NCI-H446 treated with DMSO at 0.1 percent for 48 hours (cell line): ENCODE data around the gene DLX4.

Experiments used
- DNase-seq: peaks from one replicate; lab custom pipeline; 2025; lab: John Stamatoyannopoulos, UW

Gene DLX4

GRCh38 chr17:49968405-49969133 is 421 bp upstream of the DLX4 start:
- DNase-seq: peak; percentile 39

GRCh38 chr17:49969795-49970389 is 902 bp downstream of the DLX4 start:
- DNase-seq: no peak

- DNase-seq: no peak
These were observed 1.5 kb downstream of the DLX4 start for GRCh38 chr17:49970498-49970897.

- DNase-seq: no peak
These were observed 2.3 kb downstream of the DLX4 start for GRCh38 chr17:49971199-49971847.

DNA sequence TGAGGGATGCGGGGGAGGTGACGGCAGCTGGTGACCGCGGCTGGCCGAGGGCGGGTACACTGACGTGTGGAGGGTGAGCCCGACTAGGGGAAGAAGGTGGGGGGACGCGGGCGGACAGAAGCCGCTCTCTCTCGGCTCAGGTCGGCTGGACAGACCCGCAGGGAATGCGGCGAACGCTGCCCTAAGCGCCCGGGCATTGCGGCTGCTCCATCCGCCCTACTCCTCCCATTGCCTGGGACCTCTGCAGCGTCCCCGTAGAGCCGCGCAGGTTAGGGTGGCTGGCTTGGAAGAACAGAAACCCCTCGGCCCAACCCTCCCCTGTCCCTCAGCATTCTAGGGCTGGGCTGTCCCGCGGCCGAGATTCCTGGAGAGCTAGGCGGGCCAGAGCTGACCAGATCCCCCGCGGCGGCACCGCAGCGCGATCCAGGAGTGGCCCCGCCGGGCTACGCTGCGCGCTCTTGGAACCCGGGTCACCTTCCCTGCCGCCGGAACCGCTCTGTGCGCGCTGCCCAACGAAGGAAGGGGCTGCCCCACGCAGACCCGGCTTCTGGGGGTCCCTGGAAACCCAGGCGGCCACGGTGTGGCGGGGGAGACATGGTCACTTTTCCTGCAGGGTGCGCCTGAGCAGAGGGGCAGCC is 3.0 kb downstream of the DLX4 start:
- no peak for DNase-seq

DNA sequence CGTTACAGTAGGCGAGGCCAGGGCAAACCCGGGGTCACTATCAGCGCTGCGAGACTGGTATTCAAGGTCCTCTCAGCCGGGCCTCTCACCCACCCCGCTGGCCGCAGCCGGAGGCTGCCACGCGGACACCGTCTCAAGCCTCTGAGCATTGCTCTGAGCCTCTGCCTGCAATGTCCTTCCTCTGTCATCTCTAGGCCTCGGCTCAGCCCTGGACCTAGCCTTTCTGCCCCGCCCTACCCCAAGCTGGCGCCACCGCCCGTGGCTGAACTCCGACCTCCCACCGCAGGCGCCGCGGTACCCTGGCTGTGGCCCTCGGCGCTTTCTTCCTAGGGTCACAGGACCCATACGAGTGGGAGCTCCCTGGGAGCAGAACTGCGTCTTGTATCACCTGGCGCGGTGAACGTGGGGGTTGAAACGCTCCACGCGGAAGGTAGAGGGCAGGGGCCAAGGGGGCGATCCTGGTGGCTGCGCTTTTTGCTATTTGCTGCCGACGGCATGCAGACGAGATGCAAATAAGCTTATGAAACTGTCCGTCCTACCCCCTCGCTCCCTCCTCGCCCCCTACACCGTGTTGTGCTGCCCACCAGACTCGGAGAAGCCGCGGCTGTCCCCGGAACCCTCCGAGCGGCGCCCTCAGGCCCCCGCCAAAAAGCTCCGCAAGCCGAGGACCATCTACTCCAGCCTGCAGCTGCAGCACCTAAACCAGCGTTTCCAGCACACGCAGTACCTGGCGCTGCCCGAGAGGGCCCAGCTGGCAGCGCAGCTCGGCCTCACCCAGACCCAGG is 3.7 kb downstream of the DLX4 start:
- DNase-seq: no peak

DNA sequence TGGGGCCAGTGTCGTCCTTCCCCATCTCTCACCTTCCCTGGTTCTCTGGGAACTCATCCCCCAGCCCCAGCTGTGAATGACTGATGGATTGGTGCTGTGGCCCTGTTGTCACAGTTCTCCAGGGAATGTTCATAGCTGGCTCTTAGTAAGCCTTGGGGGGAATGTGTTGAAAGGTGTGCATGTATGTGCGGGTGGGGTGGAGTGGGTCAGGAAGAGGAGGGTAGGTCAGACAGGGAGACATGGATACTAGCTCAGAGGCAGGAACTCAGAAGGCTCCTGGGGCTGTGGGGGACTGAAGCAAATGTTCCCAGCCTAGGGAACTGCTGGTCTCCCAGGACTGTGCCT is 4.3 kb downstream of the DLX4 start:
- no peak for DNase-seq

- DNase-seq: no peak
These were observed 6.5 kb downstream of the DLX4 start for GRCh38 chr17:49975531-49975930.

GRCh38 chr17:49976163-49976827 is 7.3 kb downstream of the DLX4 start:
- DNase-seq: no peak

DNA sequence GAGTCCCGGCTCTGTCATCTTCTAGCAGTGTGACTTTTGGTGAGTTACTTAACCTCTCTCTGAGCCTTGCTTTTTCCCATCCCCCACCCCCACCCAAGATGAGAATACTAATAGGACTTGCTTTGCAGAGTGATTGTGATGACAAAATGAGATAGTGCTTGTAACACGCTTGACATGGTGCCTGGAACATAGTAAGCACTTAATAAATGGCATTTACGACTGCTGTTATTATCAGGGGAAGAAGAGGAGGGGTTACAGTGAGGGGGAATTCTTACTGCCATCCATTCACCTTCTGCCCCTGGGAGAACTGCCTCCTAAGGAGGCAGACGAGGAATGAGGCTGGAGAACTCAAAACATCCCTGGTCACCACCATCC is 7.8 kb downstream of the DLX4 start:
- no peak for DNase-seq

DNA sequence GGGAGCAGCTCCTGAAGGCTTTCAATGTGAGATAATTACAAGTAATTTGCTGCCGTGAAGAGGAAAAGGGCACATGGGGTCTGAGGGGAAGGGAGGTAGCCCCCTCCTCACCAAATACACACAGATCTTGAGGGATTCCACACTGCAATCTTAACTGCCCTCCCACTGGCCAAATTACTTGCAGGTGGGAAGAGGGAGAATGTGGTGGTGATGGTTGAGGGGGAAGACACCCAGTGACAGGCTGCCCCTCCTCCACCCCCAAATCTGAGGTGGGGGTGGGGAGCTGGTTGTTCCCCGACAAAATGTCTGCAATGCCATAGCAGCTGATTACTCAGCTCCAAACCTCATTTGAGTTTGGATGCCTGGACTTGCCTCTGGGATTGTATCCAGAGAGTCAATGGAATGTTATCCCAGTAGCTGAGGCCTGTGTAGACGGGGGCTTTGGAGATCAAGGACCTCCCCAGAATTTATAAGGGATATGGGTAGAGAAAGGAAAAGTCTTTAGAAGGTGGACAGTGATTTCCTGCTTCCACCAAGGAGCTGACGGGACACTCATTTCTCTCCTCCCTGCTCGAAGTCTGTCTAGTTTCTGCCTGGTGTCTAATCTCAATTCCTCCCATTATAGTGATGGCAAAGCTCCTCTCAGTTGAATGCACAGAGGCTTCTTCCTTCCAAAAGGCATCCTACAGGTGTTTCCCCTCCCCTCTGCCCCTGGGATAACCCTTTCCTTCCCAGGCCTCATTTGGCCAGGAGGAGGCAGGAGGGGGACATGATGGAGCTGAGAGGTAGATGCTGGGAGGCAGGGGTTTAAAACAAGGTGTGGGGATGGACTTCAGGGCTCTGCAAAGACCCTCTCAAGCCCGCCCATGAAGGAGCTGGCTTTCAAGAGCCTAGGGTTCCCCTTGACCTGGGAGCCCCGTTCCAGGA is 8.7 kb downstream of the DLX4 start:
- DNase-seq: no peak

DNA sequence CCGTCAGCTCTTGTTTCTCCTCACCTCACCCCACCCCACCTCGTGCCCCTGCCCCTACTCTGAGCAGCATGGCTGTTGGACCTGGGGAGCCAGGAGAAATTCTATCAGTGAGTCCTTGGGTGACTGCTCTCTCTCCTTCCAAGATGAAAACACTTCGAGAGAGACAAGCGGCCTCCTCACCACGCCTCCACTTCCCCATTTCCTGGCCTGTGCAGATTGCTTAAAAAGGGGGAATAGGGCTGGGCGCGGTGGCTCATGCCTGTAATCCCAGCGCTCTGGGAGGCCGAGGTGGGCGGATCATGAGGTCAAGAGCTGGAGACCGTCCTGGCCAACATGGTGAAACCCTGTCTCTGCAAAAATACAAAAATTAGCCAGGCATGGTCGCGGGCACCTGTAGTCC is 9.5 kb downstream of the DLX4 start:
- no peak for DNase-seq

GRCh38 chr17:49979748-49980479 is 10.9 kb downstream of the DLX4 start:
- DNase-seq: no peak

GRCh38 chr17:49980703-49981197 is 11.8 kb downstream of the DLX4 start:
- DNase-seq: peak; percentile 21

DNA sequence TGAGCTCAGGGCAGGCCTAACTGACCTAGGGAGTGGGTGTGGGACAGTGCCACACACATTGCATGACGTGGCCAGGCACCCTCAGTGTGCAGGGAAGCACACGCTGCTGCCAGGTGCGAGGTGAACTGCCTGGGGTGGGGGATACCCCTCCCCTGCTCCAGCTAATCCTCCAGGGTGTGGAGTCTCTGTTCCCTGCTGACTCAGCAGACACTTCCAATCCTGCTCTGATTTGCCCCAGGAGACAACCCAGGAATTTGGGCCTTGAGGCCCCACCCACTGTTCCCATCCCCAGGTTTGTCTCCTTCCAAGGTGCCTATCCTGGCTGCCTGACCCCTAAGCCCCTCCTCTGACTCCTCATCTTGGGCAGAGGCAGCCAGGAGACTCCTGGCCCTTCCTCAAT is 15.3 kb downstream of the DLX4 start:
- DNase-seq: no peak

GRCh38 chr17:49984776-49985175 is 15.8 kb downstream of the DLX4 start:
- DNase-seq: no peak

DNA sequence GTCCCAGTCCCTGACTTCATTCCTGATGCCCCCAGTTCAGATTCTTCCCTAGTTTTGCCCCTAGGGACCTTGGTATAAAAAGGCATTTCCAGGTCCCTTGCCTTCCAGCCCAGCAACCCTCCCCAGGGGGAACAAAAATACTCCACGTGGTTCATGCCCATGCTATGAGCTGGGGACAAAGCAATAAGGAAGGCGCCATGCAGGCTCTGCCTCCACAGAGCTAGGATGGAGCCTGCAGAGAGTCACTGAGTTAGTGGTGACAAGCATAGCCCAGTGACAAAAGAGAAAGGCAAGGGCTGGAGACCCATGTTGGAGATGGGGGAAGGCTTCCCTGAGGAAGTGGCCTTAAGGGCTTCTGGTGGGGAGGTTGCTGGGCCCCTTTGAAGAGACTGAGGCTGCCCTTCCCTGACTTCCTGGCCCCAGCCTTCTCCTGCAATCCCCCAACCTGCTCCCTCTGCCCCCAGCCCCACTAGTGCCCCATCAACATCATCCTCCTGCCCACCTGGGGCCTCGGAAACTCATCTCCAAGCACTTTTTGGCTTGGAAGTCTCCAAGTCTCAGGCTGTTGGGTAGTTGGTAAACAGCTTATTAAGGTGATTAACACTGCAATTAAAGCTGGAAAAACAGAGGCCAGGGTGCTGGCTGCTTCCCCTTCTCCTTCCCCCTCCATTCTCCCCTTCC is 16.5 kb downstream of the DLX4 start:
- no peak for DNase-seq

DNA sequence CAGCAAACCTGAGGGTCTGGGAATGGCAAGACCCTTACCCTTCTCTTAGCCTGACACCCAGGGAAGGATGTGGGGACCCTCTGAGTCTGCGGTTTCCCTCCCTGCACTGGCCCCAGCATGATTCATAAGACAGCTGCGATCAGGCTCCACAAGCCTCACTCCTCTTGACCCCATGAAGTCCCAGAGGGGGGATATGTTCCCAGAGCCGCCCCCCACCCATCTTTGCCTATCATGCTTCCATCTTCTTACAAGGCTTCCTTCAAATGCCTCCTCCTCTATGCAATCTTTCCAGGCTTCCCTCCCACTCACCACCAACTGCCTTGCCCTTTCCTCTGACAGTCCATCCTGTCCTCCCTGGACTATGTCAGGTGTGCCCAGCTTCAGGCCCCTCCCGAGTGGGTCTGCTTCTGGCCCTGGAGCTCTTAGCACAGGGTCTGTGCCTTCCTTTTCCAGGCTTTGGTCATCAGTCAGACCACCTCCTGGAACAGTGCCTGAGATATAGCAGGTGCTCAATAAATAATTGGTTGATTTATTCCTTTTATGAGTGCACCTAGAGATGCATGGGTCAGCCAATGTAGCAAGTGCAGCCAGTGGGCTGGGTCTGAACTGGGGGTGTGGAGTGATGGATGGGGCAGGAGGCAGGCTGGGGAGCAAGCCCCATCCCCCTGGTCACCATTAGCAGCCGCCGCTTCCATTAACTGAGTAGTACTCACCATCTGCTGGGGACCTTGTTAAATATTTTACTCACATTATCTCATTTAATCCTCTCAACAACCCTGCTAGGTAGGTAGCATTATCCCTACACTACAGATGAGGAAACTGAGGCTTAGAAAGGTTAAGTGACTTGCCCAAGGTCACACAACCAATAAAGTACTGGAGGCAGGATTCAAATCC is 17.7 kb downstream of the DLX4 start:
- no peak for DNase-seq
